ENCODE results near the gene AAR2.

The AAR2 gene

GRCh38 chr20:36262440-36262839 lies 26.2 kb downstream of the AAR2 start:
- DNase-seq: no peak

- no peak for DNase-seq
Observed at GRCh38 chr20:36264426-36265246, 28.4 kb downstream of the AAR2 start.

GRCh38 chr20:36266189-36266588 lies 29.9 kb downstream of the AAR2 start:
- DNase-seq: no peak

GRCh38 chr20:36267605-36268381 lies 31.5 kb downstream of the AAR2 start:
- no peak for DNase-seq

GRCh38 chr20:36268440-36269342 lies 32.4 kb downstream of the AAR2 start:
- DNase-seq: no peak

- DNase-seq: no peak
Observed at GRCh38 chr20:36269507-36269906, 33.2 kb downstream of the AAR2 start.

GRCh38 chr20:36270744-36271638 lies 34.7 kb downstream of the AAR2 start:
- no peak for DNase-seq

GRCh38 chr20:36271639-36272546 lies 35.6 kb downstream of the AAR2 start:
- DNase-seq: no peak

- DNase-seq: no peak
Observed at GRCh38 chr20:36272547-36273220, 36.4 kb downstream of the AAR2 start.

GRCh38 chr20:36273414-36274180 lies 37.3 kb downstream of the AAR2 start:
- no peak for DNase-seq

GRCh38 chr20:36274181-36274841 lies 38.0 kb downstream of the AAR2 start:
- peak; percentile 55 for DNase-seq

- DNase-seq: no peak
Observed at GRCh38 chr20:36275011-36275410, 38.7 kb downstream of the AAR2 start.

- DNase-seq: no peak
Observed at GRCh38 chr20:36275441-36276189, 39.3 kb downstream of the AAR2 start.

GRCh38 chr20:36277546-36277945 lies 41.3 kb downstream of the AAR2 start:
- DNase-seq: no peak

GRCh38 chr20:36279362-36279761 lies 43.1 kb downstream of the AAR2 start:
- DNase-seq: no peak

- DNase-seq: no peak
Observed at GRCh38 chr20:36279776-36280175, 43.5 kb downstream of the AAR2 start.

- no peak for DNase-seq
Observed at GRCh38 chr20:36281785-36282380, 45.6 kb downstream of the AAR2 start.

- no peak for DNase-seq
Observed at GRCh38 chr20:36284751-36285150, 48.5 kb downstream of the AAR2 start.
